ENCODE data around the gene CEMIP.

DNA sequence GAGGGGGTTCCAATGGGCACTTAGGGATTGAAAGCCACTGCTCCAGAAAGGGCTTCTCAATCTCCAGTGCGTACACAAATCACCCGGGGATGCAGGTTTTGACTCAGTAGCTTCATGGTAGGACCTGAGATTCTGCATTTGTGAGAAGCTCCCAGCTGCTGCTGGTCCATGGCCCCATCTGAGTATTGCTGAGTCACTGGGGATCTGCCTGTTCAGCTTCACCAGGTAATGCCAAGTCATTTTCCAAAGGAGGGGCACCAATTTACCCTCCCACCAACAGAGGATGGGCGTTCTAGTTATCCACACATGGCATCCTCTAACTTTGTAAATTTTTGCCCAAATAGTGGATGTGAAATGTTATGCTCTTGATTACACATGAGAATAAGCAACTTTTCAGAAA, 12.9 kb upstream of the CEMIP start:
- TF ChIP-seq, protein P1, sequence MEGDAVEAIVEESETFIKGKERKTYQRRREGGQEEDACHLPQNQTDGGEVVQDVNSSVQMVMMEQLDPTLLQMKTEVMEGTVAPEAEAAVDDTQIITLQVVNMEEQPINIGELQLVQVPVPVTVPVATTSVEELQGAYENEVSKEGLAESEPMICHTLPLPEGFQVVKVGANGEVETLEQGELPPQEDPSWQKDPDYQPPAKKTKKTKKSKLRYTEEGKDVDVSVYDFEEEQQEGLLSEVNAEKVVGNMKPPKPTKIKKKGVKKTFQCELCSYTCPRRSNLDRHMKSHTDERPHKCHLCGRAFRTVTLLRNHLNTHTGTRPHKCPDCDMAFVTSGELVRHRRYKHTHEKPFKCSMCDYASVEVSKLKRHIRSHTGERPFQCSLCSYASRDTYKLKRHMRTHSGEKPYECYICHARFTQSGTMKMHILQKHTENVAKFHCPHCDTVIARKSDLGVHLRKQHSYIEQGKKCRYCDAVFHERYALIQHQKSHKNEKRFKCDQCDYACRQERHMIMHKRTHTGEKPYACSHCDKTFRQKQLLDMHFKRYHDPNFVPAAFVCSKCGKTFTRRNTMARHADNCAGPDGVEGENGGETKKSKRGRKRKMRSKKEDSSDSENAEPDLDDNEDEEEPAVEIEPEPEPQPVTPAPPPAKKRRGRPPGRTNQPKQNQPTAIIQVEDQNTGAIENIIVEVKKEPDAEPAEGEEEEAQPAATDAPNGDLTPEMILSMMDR (conservative IDR thresholded peaks at IDR 0.05; ENCODE audit: low read depth, low read length), result no peak
- no peak for TF ChIP-seq RFX5 (IDR thresholded peaks at IDR 0.05; ENCODE audit: low read depth, low read length)
- TF ChIP-seq MXI1 (IDR thresholded peaks at IDR 0.05; ENCODE audit: borderline replicate concordance, low read depth, low read length), result no peak
- TF ChIP-seq BHLHE40 (IDR thresholded peaks at IDR 0.05; ENCODE audit: low read depth, low read length), result no peak
- TF ChIP-seq MAFK (IDR thresholded peaks at IDR 0.05; ENCODE audit: low read depth, low read length), result no peak
- no peak for TF ChIP-seq POLR2A (IDR thresholded peaks at IDR 0.05; ENCODE audit: low read depth, low read length)
- TF ChIP-seq RAD21 (IDR thresholded peaks at IDR 0.05; ENCODE audit: low read length), result no peak

All from IMR-90 (cell line).